Hepatocyte (in vitro differentiated cells): ENCODE results near the gene VWF.
"Not testable (repeated sequence)": the region's sequence is repeated elsewhere in the genome, so short reads cannot be mapped to it uniquely, and the experiment has no call there.

Experiments
- CTCF ChIP-seq: fragments of 200-600 bp; sonication (generic); IDR thresholded peaks from 2 replicates; pipeline ENCODE4 v1.5.1; 2016; ENCODE audit warnings: antibody characterized with exemption, mild to moderate bottlenecking; ENCODE audit not compliant: poor library complexity
- EZH2 ChIP-seq: fragments of 200-600 bp; sonication (generic); IDR thresholded peaks from 2 replicates; pipeline ENCODE4 v1.6.1; 2016; ENCODE audit warnings: antibody characterized with exemption, mild to moderate bottlenecking, borderline replicate concordance
- EZH2phosphoT487 ChIP-seq: fragments of 200-600 bp; sonication (generic); IDR thresholded peaks from one replicate; pipeline ENCODE4 v1.6.1; 2018; ENCODE audit warnings: antibody characterized with exemption, mild to moderate bottlenecking, low read depth, moderate library complexity; ENCODE audit not compliant: unreplicated experiment, severe bottlenecking

GRCh38 chr12:6019256-6019655, 105.2 kb downstream of the VWF start:
- TF ChIP-seq CTCF, EZH2phosphoT487, EZH2: not testable (repeated sequence)
